Psoas muscle (tissue), 8 donors: ENCODE results near the gene NACAD. TPM values are rescaled to one million over a fixed set of nuclear protein-coding genes. Genes with fewer than 3 reads are reported as not detected.

Experiments
- ATAC-seq, 4 donors: fragments of 200-7000 bp; cut with Tn5 transposase; one replicate each; pipeline ENCODE4 v1.9.1; 2020; ENCODE audit warnings: moderate library complexity in 3 of 4, mild to moderate bottlenecking in 2 of 4
- DNase-seq, 2 donors: peaks; one replicate each; pipeline ENCODE4 v3.0.0-alpha.2; 2020
- H3K27ac ChIP-seq: fragments of 200-600 bp; one replicate; pipeline ENCODE4 v1.8.0; 2022
- H3K27me3 ChIP-seq, 3 donors: fragments of 200-600 bp in 1 of 3; one replicate each; pipeline versions ENCODE4 v1.6.1 to v1.8.0; 2013 to 2022; ENCODE audit warnings: low read length in 2 of 3, mild to moderate bottlenecking in 2 of 3, moderate library complexity in 1 of 3; ENCODE audit not compliant: insufficient read depth in 3 of 3
- H3K36me3 ChIP-seq, 2 donors: fragments of 200-600 bp in 1 of 2; one replicate each; pipeline versions ENCODE4 v1.6.1 to v1.8.0; 2013 to 2022; ENCODE audit warnings: low read depth in 1 of 2, mild to moderate bottlenecking in 1 of 2, moderate library complexity in 1 of 2; ENCODE audit not compliant: insufficient read depth in 1 of 2
- H3K4me1 ChIP-seq: fragments of 200-600 bp; one replicate; pipeline ENCODE4 v1.8.0; 2022
- H3K4me3 ChIP-seq: fragments of 200-600 bp; one replicate; pipeline ENCODE4 v1.8.0; 2022; ENCODE audit warnings: mild to moderate bottlenecking
- H3K9me3 ChIP-seq: fragments of 200-600 bp; one replicate; pipeline ENCODE4 v1.8.0; 2022
- WGBS, 3 donors: extraction: QIAGEN DNeasy Blood & Tissue Kit; methylation state at CpG; one replicate each; pipeline versions ENCODE4 v1.1.6 to v1.1.7; 2013; 5-methylcytosine and 5-hydroxymethylcytosine counted together
- intact Hi-C, 2 donors: fragments of 100-400 bp; cut with DNase I; formaldehyde crosslinking; loops; one replicate each; pipeline versions ENCODE4 v1.11.0 to v1.14.2; 2022
- polyA plus RNA-seq, 3 donors: library from polyadenylated mRNA; stranded (reverse); fragments of 200-250 nt; gene quantifications; one replicate each; pipeline ENCODE4 v1.2.3, GENCODE V29; 2013
- total RNA-seq, 4 donors: library from RNA; stranded (reverse); fragmentation: NEBNext Ultra II Directional in 2 of 4; extraction: Animal tissue kit (Norgen Biotek cat#: 25700) in 2 of 4; gene quantifications; one replicate each; pipeline versions ENCODE4 v1.2.1 to v1.2.4, GENCODE V29; 2021 to 2023
- TF ChIP-seq, protein P1 (sequence below): fragments of 200-600 bp; IDR thresholded peaks from one replicate; pipeline ENCODE4 v1.8.0; 2022; ENCODE audit warnings: antibody characterized with exemption
- donor health status: healthy with polysubstance abuse.
- donor health status: DM: no; HTN: no; CAD: no; lungs with moderate emphysema.
- donor health status: Bipolar disorder and iron deficiency.
- donor health status: healthy.
- donor health status: DM: yes; HTN: yes; CAD: no.
- donor health status: DM: no; HTN: no; CAD: no.
- donor health status: DM: no; HTN: no; CAD: no.
- donor health status: DM: yes; HTN: yes; CAD: no.

NACAD gene
- total and polyA plus RNA-seq, 7 donors = 0.23 to 1.4 (median 1.1) TPM

DNA sequence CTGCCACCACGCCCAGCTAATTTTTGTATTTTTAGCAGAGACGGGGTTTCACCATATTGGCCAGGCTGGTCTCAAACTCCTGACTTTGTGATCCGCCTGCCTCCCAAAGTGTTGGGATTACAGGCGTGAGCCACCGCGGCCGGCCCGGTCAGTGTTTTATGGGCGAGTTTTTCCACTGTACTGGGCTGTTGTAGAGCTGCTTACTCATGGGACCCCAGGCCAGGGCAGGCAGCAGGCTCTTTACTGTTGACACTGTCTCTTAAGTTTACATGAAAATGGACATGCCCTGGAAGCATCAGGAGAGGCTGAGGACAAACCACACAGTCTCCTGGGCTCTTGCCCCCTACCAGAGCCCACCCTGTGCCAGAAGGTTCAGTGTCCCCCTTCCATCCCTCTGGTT lies 11.2 kb downstream of the NACAD start:
- TF ChIP-seq, protein P1, sequence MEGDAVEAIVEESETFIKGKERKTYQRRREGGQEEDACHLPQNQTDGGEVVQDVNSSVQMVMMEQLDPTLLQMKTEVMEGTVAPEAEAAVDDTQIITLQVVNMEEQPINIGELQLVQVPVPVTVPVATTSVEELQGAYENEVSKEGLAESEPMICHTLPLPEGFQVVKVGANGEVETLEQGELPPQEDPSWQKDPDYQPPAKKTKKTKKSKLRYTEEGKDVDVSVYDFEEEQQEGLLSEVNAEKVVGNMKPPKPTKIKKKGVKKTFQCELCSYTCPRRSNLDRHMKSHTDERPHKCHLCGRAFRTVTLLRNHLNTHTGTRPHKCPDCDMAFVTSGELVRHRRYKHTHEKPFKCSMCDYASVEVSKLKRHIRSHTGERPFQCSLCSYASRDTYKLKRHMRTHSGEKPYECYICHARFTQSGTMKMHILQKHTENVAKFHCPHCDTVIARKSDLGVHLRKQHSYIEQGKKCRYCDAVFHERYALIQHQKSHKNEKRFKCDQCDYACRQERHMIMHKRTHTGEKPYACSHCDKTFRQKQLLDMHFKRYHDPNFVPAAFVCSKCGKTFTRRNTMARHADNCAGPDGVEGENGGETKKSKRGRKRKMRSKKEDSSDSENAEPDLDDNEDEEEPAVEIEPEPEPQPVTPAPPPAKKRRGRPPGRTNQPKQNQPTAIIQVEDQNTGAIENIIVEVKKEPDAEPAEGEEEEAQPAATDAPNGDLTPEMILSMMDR = no peak
- whole genome bisulfite sequencing, 3 donors = 84 to 94% (median 85%) methylated on average over 9 of the region's 9 CpGs
- intact Hi-C loops = no loop called here
- H3K27ac ChIP-seq = no peak overlapping the region
- no peaks in the 10 kb centered on the region for H3K27me3 ChIP-seq
- no peaks in the 10 kb centered on the region for H3K9me3 ChIP-seq
- no peak overlapping the region for H3K4me3 ChIP-seq
- no peak for ATAC-seq
- H3K4me1 ChIP-seq = no peaks in the 10 kb centered on the region
- no peak for DNase-seq
- H3K36me3 ChIP-seq = peaks cover 0 to 53% of the 10 kb centered on the region in 2 donors

DNA sequence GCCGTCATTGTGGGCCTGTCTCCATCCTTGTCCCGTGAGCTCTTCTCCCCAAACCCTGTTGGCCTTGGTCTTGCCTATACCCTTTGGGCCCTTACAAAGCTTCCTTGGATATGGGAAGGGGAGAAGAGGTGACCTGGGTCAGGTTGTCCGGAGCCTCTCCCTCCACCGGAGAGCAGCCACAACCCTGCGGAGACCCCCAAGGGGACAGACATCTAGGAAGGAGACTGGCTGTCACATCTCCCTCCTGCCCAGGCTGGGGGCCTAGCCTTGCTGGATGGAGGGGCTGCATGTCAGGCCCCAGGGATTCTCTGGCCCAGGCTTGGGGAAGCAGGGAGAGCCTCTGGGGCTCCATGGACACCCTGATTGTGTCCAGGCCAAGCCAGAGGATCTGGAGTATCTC lies 11.8 kb downstream of the NACAD start:
- Histone ChIP-seq H3K9me3 (no peaks in the 10 kb centered on the region), H3K27me3 (no peaks in the 10 kb centered on the region), H3K4me3 (no peak overlapping the region), H3K36me3 (peaks cover 0 to 60% of the 10 kb centered on the region in 2 donors), H3K4me1 (no peaks in the 10 kb centered on the region), H3K27ac (no peak overlapping the region)
- intact Hi-C loops = no loop called here
- no peak for DNase-seq
- ATAC-seq = no peak
- 85 to 95% (median 89%) methylated on average over 5 of the region's 5 CpGs for WGBS, 3 donors
- TF ChIP-seq, protein P1 = no peak

DNA sequence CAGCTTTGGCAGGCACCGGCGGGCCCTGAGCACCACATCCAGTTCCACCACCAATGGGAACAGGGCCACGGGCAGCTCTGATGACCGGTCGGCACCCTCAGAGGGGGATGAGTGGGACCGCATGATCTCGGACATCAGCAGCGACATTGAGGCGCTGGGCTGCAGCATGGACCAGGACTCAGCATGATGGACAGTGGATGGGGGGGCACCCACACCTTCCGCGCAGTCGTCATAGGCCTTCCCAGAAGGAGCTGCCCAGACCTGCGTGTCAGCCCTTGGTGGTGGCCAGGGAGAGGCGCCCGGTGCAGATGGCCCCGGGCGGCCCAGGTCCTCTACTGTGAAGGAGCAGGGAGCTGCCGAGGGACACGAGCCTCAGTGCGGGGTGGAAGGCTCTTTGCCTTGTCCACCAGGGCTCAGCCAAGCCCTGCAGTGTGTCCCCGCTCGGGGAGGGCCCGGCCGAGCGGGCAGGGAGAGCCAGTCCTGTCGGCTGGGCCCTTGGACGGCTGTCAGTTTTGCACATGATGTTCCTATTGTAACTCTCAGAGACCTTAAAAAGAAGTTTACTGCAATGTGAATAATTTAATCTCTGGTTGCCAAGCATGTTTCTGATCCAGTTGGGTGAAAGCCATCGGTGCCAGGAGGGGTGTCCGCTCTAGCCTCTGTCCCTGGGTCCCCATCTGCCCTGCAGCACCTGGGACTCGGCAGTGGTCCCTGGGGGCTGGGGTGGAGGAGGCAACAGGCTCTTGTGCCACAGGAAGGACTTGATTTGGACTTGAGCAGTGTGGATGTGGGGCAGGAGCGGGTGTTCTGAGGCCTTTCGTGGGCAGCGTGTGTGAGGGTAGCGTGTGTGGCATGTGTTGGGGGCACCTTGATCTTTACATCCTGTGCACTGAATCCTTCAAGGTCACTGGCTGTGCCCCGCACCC lies 12.6 kb downstream of the NACAD start:
- intact Hi-C loops = no loop called here
- peaks cover 0 to 68% of the 10 kb centered on the region in 2 donors for H3K36me3 ChIP-seq
- H3K4me3 ChIP-seq = no peak overlapping the region
- no peaks in the 10 kb centered on the region for H3K27me3 ChIP-seq
- no peaks in the 10 kb centered on the region for H3K4me1 ChIP-seq
- no peak for DNase-seq
- no peak overlapping the region for H3K27ac ChIP-seq
- no peaks in the 10 kb centered on the region for H3K9me3 ChIP-seq
- WGBS, 3 donors = 90 to 92% (median 92%) methylated on average over 33 to 35 of the region's 35 CpGs
- TF ChIP-seq, protein P1 = no peak
- no peak for ATAC-seq

DNA sequence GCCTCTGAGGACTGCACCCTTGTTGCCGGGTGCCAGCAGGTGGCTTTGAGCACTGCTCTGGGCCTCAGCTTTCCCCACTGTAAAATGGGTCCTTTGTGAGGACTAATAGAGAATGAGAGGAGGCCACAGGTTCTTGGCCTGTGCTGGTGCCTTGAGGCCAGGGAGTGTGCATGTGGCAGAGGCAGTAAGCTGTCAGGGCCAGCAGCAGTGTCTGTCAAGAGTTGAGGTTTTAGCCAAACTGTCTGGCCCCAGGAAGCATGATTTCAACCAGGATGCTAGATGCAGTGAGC lies 13.5 kb downstream of the NACAD start:
- whole genome bisulfite sequencing, 3 donors = 82 to 92% (median 87%) methylated on average over 1 of the region's 1 CpG
- Histone ChIP-seq H3K27ac (no peak overlapping the region), H3K27me3 (no peaks in the 10 kb centered on the region), H3K36me3 (peaks cover 0 to 76% of the 10 kb centered on the region in 2 donors), H3K4me1 (no peaks in the 10 kb centered on the region), H3K4me3 (no peak overlapping the region), H3K9me3 (no peaks in the 10 kb centered on the region)
- intact Hi-C loops = no loop called here
- TF ChIP-seq, protein P1 = no peak
- no peak for DNase-seq
- ATAC-seq = no peak
